ENCODE data around the gene OR6M1.

OR6M1 gene, protein sequence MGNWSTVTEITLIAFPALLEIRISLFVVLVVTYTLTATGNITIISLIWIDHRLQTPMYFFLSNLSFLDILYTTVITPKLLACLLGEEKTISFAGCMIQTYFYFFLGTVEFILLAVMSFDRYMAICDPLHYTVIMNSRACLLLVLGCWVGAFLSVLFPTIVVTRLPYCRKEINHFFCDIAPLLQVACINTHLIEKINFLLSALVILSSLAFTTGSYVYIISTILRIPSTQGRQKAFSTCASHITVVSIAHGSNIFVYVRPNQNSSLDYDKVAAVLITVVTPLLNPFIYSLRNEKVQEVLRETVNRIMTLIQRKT

GRCh38 chr11:123806249-123806648 is at the start of gene OR6M1:
TSS of gene OR6M1 (minus strand) at chr11:123806349. CDS start at chr11:123806349, 0 bp downstream.
- no peak for TF ChIP-seq CTCF (IDR thresholded peaks at IDR 0.05; ENCODE audit: low read depth, low read length)

DNA sequence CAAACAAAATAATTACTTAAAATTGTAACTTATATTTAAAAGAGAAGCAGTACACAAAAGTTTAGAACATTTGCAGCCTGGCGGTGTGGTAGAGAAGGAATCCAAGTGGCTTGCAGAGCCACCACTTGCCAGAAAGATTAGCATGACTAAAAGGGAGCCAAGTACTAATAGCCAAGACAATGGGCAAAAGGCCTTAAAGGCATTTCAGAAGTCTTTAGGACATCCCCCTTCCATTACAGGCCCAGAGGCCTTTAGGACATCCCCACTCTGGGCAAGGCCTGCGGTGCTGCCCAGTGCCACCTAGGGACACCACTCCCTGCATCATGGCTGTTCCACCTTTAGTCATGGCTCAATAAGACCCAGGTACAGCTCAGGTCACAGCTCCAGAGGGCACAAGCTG is 46.9 kb upstream of the OR6M1 start:
- no peak for DNase-seq (ENCODE audit: extremely low read depth, low read depth)
- no peak for TF ChIP-seq CTCF (IDR thresholded peaks at IDR 0.05; ENCODE audit: low read depth, low read length)

More at GRCh38 chr11:123806249-123806648, at the start of gene OR6M1:
- no peak for DNase-seq (ENCODE audit: extremely low read depth, low read depth)

DNA sequence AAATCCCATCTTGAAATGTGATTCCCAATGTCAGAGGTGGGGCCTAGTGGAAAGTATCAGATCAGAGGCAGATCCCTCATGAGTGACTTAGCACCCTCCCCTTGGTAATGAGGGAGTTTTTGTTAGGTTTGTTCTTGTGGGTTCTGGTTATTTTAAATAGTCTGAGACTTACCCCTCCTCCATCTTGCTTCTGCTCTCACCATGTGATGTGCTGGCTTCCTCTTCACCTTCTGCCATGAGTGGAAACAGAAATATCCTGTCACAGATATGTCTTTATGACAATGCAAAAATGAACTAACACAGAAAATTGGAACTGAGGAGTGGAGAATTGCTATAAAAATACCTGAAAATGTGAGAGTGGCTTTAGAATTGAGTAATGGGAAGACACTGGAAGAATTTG is 46.2 kb upstream of the OR6M1 start:
- DNase-seq (ENCODE audit: extremely low read depth, low read depth), result no peak
- no peak for TF ChIP-seq CTCF (IDR thresholded peaks at IDR 0.05; ENCODE audit: low read depth, low read length)

- no peak for TF ChIP-seq CTCF (IDR thresholded peaks at IDR 0.05; ENCODE audit: low read depth, low read length)
- DNase-seq (ENCODE audit: extremely low read depth, low read depth), result no peak
Observed at GRCh38 chr11:123851110-123851509, 45.0 kb upstream of the OR6M1 start.

GRCh38 chr11:123841174-123841573 is 35.0 kb upstream of the OR6M1 start:
- no peak for DNase-seq (ENCODE audit: extremely low read depth, low read depth)
- TF ChIP-seq CTCF (IDR thresholded peaks at IDR 0.05; ENCODE audit: low read depth, low read length), result no peak

DNA sequence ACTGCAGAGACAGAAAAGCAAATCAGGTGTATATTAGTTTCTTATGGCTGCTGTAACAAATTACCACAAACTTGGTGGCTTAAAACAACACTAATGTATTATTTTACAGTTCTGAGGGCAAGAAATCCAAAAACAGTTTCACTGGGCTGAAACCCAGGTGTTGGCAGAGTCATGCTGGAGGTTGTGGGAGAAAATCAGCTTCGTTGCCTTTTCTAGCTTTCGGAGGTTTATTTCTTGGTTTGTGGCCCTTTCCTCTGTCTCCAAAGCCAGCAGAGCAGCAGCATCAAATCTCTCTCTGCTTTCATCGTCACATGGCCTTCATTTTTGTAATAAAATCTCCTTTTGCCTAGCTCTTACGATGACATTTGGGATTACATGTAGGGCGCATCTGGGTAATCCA is 33.0 kb upstream of the OR6M1 start:
- DNase-seq (ENCODE audit: extremely low read depth, low read depth), result no peak
- TF ChIP-seq CTCF (IDR thresholded peaks at IDR 0.05; ENCODE audit: low read depth, low read length), result no peak

- no peak for DNase-seq (ENCODE audit: extremely low read depth, low read depth)
- no peak for TF ChIP-seq CTCF (IDR thresholded peaks at IDR 0.05; ENCODE audit: low read depth, low read length)
Observed at GRCh38 chr11:123838659-123839058, 32.5 kb upstream of the OR6M1 start.

Data from AG09319 (cell line).